MM.1S (cell line): ENCODE results near the gene ORC4.

Source experiments
- DNase-seq: peaks from one replicate; pipeline ENCODE4 v3.0.0-alpha.2; 2015
- H2AFZ ChIP-seq: fragments of 300-600 bp; sonication (generic); 2 replicates; pipeline ENCODE4 v1.6.0; 2016; ENCODE audit warnings: antibody characterized with exemption, low read length
- H3F3A ChIP-seq: fragments of 300-600 bp; sonication (generic); 2 replicates; pipeline ENCODE4 v1.6.1; 2016; ENCODE audit warnings: mild to moderate bottlenecking, antibody characterized with exemption, low read length, moderate library complexity, mixed read lengths; ENCODE audit not compliant: insufficient read depth
- H3K27ac ChIP-seq: fragments of 300-600 bp; sonication (generic); 2 replicates; pipeline ENCODE4 v1.5.1; 2016; ENCODE audit warnings: mild to moderate bottlenecking, low read length
- H3K27me3 ChIP-seq: fragments of 300-600 bp; sonication (generic); replicated peaks from 2 replicates; pipeline ENCODE4 v1.6.0; 2016; ENCODE audit warnings: low read length; ENCODE audit not compliant: insufficient read depth
- H3K36me3 ChIP-seq: fragments of 300-600 bp; sonication (generic); replicated peaks from 2 replicates; pipeline ENCODE4 v1.6.1; 2016; ENCODE audit warnings: mild to moderate bottlenecking, low read length, mixed read lengths; ENCODE audit not compliant: insufficient read depth
- H3K4me1 ChIP-seq: fragments of 300-600 bp; sonication (generic); 2 replicates; pipeline ENCODE4 v1.6.1; 2016; ENCODE audit warnings: low read length, mixed read lengths
- H3K4me2 ChIP-seq: fragments of 300-600 bp; sonication (generic); 2 replicates; pipeline ENCODE4 v1.6.0; 2016; ENCODE audit warnings: low read depth, low read length
- H3K4me3 ChIP-seq: fragments of 300-600 bp; sonication (generic); 2 replicates; pipeline ENCODE4 v1.5.1; 2016; ENCODE audit warnings: low read length, mixed read lengths
- H3K79me2 ChIP-seq: fragments of 300-600 bp; sonication (generic); 2 replicates; pipeline ENCODE4 v1.6.1; 2016; ENCODE audit warnings: mixed run types, low read length, mixed read lengths
- H3K9ac ChIP-seq: fragments of 300-600 bp; sonication (generic); 2 replicates; pipeline ENCODE4 v1.6.1; 2016; ENCODE audit warnings: low read length, mixed read lengths
- H3K9me2 ChIP-seq: fragments of 300-600 bp; sonication (generic); replicated peaks from 2 replicates; pipeline ENCODE4 v1.6.1; 2016; ENCODE audit warnings: mild to moderate bottlenecking, low read length, mixed read lengths; ENCODE audit not compliant: insufficient read depth
- H3K9me3 ChIP-seq: fragments of 300-600 bp; sonication (generic); replicated peaks from 2 replicates; pipeline ENCODE4 v1.6.1; 2016; ENCODE audit warnings: mild to moderate bottlenecking, low read length, mixed read lengths; ENCODE audit not compliant: insufficient read depth
- H4K20me1 ChIP-seq: fragments of 300-600 bp; sonication (generic); 2 replicates; pipeline ENCODE4 v1.6.1; 2016; ENCODE audit warnings: mild to moderate bottlenecking, low read length, moderate library complexity, mixed read lengths; ENCODE audit not compliant: insufficient read depth
- CTCF ChIP-seq: fragments of 300-600 bp; sonication (generic); IDR thresholded peaks from 2 replicates; pipeline ENCODE4 v1.5.1; 2016; ENCODE audit warnings: antibody characterized with exemption, low read length, mixed read lengths
- EZH2 ChIP-seq: fragments of 300-600 bp; sonication (generic); optimal IDR thresholded peaks from 2 replicates; pipeline ENCODE3; 2017; ENCODE audit warnings: low read depth, mild to moderate bottlenecking, antibody characterized with exemption, low read length, mixed read lengths
- EZH2phosphoT487 ChIP-seq: fragments of 300-600 bp; sonication (generic); IDR thresholded peaks from 2 replicates; pipeline ENCODE4 v1.6.1; 2018; ENCODE audit warnings: antibody characterized with exemption, low read length

ORC4 gene

GRCh38 chr2:148063633-148064032 lies 43.1 kb upstream of the ORC4 start:
- Histone ChIP-seq H2AFZ (no peak overlapping the region), H3K9me3 (no peaks in the 10 kb centered on the region), H3F3A (no peaks in the 10 kb centered on the region), H3K79me2 (no peaks in the 10 kb centered on the region), H4K20me1 (no peaks in the 10 kb centered on the region), H3K4me3 (no peak overlapping the region), H3K27ac (no peak overlapping the region), H3K9me2 (no peaks in the 10 kb centered on the region), H3K4me2 (no peak overlapping the region), H3K9ac (no peak overlapping the region), H3K27me3 (no peaks in the 10 kb centered on the region), H3K36me3 (no peaks in the 10 kb centered on the region), H3K4me1 (no peaks in the 10 kb centered on the region)
- no peak for DNase-seq
- no peak for TF ChIP-seq CTCF
- no peak for TF ChIP-seq EZH2phosphoT487
- TF ChIP-seq EZH2: no peak

GRCh38 chr2:148058641-148059040 lies 38.1 kb upstream of the ORC4 start:
- no peak overlapping the region for H3K27ac ChIP-seq
- no peak for DNase-seq
- H3K9me3 ChIP-seq: no peaks in the 10 kb centered on the region

GRCh38 chr2:148052687-148053086 lies 32.1 kb upstream of the ORC4 start:
- H3F3A ChIP-seq: no peaks in the 10 kb centered on the region
- 0 out of 2 replicates have a peak, but pooled peaks cover 12% of the 10 kb centered on the region for H3K4me1 ChIP-seq
- no peaks in the 10 kb centered on the region for H3K79me2 ChIP-seq
- H4K20me1 ChIP-seq: no peaks in the 10 kb centered on the region; the same call in 1 of the 2 replicates
- H3K4me2 ChIP-seq: no peak overlapping the region
- H3K4me3 ChIP-seq: no peak overlapping the region
- no peak overlapping the region for H2AFZ ChIP-seq
- H3K27me3 ChIP-seq: no peaks in the 10 kb centered on the region
- H3K27ac ChIP-seq: no peak overlapping the region
- no peaks in the 10 kb centered on the region for H3K36me3 ChIP-seq
- DNase-seq: no peak
- H3K9ac ChIP-seq: no peak overlapping the region
- TF ChIP-seq CTCF (no peak), EZH2 (no peak), EZH2phosphoT487 (no peak)
- H3K9me2 ChIP-seq: no peaks in the 10 kb centered on the region
- no peaks in the 10 kb centered on the region for H3K9me3 ChIP-seq

More at GRCh38 chr2:148058641-148059040, 38.1 kb upstream of the ORC4 start:
- TF ChIP-seq CTCF (no peak), EZH2 (no peak), EZH2phosphoT487 (no peak)
- Histone ChIP-seq H3K9me2 (no peaks in the 10 kb centered on the region), H3K79me2 (no peaks in the 10 kb centered on the region), H3K4me2 (no peak overlapping the region), H2AFZ (no peak overlapping the region), H4K20me1 (no peaks in the 10 kb centered on the region; the same call in 1 of the 2 replicates), H3F3A (no peaks in the 10 kb centered on the region), H3K27me3 (no peaks in the 10 kb centered on the region), H3K4me3 (no peak overlapping the region), H3K36me3 (no peaks in the 10 kb centered on the region), H3K4me1 (no peaks in the 10 kb centered on the region), H3K9ac (no peak overlapping the region)
